HG02588 (cell line): ENCODE data around the gene FAM24B.

Source experiments
- ATAC-seq: cut with Tn5 transposase; IDR thresholded peaks from one replicate; pipeline ENCODE4 v1.9.1; 2021; ENCODE audit warnings: mild to moderate bottlenecking, moderate library complexity; ENCODE audit not compliant: unreplicated experiment

Gene FAM24B

GRCh38 chr10:122828716-122829255 is 50.6 kb downstream of the FAM24B start:
- ATAC-seq: no peak

- no peak for ATAC-seq
Measured at GRCh38 chr10:122827302-122827701, 52.1 kb downstream of the FAM24B start.

GRCh38 chr10:122822973-122823690 is 56.2 kb downstream of the FAM24B start:
- no peak for ATAC-seq

GRCh38 chr10:122821808-122822207 is 57.6 kb downstream of the FAM24B start:
- no peak for ATAC-seq

- ATAC-seq: no peak
Measured at GRCh38 chr10:122815458-122815857, 63.9 kb downstream of the FAM24B start.

- ATAC-seq: no peak
Measured at GRCh38 chr10:122814493-122814892, 64.9 kb downstream of the FAM24B start.

GRCh38 chr10:122812751-122813150 is 66.6 kb downstream of the FAM24B start:
- ATAC-seq: no peak

GRCh38 chr10:122802282-122802681 is 77.1 kb downstream of the FAM24B start:
- ATAC-seq: no peak
